ENCODE results near the gene C2CD2.

Gene C2CD2

DNA sequence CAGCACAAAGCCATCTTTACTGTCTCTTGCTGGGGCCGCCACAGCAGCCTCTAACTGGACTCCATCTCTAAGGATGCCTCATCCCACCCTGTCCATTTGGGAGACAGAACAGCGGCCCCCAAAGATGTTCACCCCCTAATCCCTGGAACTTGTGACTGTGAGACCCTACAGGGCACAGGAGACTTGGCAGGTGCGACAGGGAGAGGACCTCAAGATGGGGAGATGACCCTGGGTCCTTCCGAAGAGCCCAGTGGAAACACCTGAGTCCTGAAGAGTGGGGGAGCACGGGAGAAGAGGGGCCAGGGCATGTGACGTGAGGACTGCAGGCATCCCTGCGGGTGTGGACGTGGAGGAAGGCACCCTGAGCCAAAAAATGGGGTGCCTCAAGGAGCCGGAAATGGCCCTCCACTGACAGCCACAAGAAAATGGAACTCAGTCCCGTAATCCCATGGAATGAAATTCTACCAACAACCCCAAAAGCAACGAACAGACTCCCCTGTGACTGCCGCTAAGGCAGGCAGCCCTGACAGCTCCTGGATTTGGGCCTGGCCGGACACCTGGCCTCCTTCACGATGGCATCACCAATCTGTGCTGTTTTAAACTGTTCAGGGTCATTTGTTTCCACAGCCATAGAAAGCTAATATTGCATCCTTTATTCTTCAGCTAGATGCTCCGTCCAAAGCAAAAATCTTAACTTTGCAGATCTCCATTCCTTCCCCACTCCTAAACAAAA is 34.0 kb downstream of the C2CD2 start:
- no peak overlapping the region for H3K4me3 ChIP-seq (ENCODE audit: low read length)
- no peak for DNase-seq (ENCODE audit: low read depth, low spot score)

DNA sequence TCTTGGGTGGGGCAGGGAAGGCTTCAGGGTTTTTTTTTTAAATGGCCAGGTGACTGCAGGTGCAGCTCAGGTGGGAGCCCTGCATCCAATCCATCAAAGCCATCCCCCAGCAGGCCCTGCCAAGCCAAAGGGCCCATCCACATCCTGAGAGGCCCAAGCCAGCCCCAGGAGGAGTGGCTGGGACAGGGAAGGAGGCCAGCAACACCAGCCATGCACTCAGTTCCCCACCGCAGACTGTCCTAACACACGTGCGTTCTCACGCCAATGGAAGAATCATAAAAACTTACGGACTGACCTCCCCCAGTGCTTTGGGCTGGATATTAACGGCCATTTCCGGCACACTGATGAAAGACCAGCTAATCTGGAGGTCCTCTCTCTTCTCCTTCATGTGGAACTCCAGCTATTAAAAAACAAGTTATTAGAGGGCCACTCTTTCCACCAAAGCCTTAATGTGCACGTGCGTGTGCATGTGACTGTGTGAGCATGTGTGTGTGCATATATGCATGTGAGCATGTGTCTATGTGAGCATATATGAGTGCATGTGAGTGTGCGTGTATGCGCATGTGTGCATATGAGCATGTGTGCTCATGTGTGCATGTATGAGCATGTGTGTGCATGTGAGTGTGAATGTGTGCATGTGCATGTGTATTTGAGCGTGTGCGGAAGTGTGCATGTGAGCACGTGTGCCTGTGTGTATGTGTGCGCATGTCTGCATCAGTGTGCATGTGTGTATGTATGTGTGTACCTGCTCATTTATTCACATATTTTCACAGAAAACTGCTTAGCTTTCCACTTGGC is 35.1 kb downstream of the C2CD2 start:
- no peak overlapping the region for H3K4me3 ChIP-seq (ENCODE audit: low read length)
- no peak for DNase-seq (ENCODE audit: low read depth, low spot score)

DNA sequence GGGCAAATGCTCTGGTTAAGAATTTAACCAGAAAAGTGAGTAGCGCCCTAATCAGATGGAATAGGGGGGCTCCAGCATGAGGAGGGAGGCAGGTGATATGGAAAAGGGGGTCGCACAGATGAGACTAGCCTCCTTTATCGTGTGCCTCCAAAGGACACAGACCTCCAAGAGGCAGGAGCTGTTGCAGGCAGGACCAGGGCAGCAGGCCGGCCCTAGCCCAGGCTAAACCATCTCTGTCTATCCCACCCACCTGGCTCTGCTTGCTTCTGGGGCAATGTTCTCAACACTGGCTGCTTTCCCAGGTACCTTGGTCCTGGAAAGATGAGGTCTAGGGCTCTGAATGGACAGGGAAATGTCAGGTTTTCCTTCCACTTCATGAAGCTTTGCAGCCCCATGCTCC is 36.3 kb downstream of the C2CD2 start:
- no peak for DNase-seq (ENCODE audit: low read depth, low spot score)
- H3K4me3 ChIP-seq (ENCODE audit: low read length) = no peak overlapping the region

DNA sequence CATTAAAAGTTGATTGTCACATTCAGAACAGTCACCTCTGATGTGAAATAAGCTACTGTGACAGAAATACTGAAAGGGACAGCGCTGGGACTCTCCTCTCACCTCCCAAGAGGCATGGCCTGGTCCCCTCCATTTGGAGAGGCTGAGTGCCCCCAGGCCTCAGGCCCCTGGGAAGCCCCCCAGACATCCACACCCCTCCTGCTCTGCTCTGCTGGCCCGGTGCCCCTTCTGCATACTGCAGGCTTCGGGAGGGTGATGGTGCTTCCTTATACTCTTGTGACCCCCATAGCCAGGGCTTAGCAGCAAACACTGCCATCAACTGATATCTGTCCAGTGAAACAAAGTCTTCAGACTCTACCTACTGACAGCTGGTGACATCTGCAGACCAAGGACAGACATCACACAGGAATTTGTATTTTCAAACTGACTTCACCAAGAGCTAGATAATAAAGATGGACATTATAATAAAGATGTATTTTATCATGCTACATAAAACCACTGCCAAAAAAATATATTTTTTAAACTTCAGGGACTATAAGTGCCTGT is 36.9 kb downstream of the C2CD2 start:
- DNase-seq (ENCODE audit: low read depth, low spot score) = no peak
- H3K4me3 ChIP-seq (ENCODE audit: low read length) = no peak overlapping the region

DNA sequence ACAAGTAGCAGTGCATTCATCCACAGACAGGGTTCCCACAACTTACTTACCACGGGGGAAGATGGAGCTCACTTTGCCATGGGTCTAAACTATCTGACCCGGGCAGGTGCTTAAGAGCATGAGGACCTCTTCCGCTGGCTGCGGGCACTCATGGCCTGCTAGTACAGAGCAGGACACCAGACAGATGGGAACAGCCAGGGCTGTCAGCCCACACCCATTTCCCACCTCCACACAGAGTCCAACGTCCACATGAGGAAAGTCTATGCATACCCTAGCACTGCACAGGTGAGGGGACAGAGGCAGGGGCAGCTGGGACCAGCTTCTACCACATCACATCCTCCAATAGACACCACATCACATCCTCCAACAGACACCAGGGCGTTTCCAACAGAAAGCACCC is 38.9 kb downstream of the C2CD2 start:
- no peak overlapping the region for H3K4me3 ChIP-seq (ENCODE audit: low read length)
- DNase-seq (ENCODE audit: low read depth, low spot score) = no peak

DNA sequence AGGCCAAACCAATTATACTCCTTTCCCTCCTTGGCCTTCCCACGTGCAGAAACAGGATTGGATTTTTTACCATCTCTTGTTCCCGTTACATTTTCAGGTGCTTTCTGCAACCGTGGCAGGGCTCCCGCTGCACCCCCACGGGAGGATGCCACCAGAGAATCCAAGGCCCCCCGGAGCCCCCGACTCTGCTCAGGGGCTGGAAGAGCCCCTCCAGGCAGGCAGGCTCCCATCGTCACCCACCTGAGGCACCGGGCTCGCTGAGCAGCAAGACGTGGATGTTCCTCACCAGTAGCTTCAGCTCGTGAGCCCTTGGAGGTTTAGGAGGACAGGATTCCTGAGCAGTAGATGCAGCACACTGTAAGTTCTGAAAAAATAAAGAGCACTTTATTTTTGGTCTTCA is 39.5 kb downstream of the C2CD2 start:
- DNase-seq (ENCODE audit: low read depth, low spot score) = no peak
- no peak overlapping the region for H3K4me3 ChIP-seq (ENCODE audit: low read length)

DNA sequence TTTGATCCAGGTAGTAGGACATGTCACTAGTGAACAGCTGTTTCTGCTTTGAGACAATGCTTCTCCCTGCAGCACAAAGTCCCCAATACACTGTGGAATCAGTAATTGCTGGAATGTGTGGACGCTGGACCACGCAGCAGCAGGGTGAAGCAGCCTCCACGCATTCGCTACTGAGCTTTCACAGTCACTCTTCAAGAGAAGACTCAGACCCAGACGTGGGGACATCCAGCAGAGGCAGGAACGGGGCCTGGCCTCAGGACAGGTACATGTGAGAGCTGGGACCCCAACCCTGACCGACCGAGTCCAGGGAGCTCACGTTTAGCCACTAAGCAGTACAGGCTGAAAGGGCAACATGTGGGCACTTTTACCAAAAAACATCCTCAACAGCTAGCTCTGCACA is 40.6 kb downstream of the C2CD2 start:
- DNase-seq (ENCODE audit: low read depth, low spot score) = no peak
- no peak overlapping the region for H3K4me3 ChIP-seq (ENCODE audit: low read length)

DNA sequence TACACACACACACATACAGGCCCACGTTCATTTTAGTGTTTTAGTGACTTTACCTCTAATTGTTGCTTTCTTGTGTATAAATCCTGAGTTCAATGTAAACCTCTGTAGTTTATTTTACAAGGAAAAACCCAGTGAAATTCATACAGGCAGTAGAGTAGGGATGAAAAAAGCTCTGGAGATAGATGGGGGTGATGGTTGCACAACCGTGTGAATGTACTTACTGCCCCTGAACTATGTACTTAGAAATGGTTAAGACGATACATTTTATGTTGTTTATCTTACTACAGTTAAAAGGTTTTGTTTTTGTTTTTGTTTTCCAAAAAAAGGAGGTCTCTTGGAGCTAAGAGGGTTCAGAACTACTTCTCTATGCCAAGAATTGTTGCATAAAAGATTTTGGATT is 45.0 kb downstream of the C2CD2 start:
- H3K4me3 ChIP-seq (ENCODE audit: low read length) = no peak overlapping the region
- DNase-seq (ENCODE audit: low read depth, low spot score) = no peak

DNA sequence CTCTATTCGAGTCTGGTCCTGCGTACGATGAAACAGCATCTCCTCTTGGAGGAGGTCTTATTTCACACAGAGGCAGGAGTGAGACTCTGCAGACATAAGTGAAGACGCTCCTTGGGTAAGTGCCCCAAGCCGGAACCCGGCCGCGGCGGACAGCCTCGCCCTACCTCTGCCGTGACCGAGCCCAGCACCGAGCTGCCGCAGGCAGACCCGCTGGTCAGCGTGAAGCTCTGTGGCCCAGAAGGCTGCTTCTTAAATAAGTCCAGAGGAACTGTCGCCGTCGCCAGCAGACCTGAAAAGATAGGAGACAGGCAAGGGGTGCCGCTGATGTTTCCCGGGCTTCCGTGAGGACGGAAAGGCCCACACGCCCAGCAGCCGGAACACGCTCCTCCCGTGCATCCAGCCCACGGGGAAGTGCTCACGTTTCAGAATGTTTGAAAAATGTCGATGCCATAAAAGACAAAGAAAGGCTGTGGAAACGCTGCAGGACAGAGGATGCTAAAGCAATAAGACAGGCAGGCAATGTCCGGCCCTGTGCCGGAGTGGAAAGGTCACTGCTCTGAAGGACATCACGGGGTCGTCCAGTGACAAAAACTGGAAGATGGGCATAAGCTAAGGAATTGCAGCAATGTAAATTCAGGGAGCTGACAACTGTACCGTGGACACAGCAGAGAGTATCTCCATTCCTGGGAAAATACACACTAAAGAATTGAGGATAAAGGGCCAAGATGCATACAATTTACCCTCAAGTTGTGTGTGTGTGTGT is 46.1 kb downstream of the C2CD2 start:
- H3K4me3 ChIP-seq (ENCODE audit: low read length) = no peak overlapping the region
- DNase-seq (ENCODE audit: low read depth, low spot score) = no peak

DNA sequence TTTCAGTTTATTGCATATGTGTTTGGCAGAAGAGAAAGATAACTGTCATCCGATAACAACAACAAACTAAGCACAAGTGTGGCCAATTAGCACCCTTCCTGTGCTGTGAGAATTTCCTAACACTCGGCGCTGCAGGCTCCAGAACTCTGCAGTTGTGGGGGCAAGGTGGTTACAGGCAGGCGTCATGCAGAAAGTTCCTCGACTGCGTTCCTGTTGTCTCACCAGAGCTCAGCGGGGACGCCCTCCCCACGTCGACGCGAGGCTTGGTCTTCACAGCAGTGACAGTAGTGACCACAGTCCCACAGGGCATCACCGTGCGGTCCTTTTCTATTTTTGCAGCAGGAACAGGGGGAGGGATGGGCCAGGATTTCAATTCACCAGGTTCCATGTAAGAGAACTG is 47.0 kb downstream of the C2CD2 start:
- no peak overlapping the region for H3K4me3 ChIP-seq (ENCODE audit: low read length)
- DNase-seq (ENCODE audit: low read depth, low spot score) = no peak

DNA sequence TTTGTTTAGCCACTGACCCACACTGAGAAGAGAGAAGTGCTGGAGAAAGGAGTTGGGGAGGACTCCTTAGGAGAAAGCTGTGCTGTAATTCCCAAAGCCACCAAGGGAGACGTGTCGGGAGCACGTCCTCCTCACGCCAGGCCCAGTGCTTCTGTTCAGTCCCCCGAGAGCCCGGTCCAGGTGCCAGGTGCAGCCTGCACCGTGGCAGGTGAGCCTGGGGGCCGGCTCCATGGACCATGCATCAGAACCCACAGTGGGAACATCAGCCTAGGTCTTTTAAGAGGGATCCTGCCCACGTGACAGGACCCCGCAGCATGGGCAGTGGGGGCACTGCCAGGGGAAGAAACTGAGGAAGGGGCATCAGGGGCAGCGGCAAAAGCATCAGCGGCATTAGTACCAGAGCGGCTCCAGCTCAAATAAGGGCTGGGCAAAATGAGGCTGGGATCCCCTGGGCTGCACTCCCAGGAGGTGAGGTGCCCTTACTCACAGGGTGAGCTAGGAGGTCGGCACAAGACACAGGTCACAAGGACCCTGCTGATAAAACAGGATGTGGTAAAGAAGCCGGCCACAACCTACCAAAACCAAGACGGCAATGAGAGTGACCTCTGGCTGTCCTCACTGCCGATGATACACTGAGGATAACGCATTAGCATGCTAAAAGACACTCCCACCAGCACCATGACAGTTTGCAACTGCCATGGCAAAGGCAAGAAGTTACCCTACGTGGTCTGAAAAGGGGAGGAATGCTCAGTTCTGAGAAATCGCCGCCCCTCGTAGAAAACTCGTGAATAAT is 50.1 kb downstream of the C2CD2 start:
- H3K4me3 ChIP-seq (ENCODE audit: low read length) = no peak overlapping the region
- DNase-seq (ENCODE audit: low read depth, low spot score) = no peak

DNA sequence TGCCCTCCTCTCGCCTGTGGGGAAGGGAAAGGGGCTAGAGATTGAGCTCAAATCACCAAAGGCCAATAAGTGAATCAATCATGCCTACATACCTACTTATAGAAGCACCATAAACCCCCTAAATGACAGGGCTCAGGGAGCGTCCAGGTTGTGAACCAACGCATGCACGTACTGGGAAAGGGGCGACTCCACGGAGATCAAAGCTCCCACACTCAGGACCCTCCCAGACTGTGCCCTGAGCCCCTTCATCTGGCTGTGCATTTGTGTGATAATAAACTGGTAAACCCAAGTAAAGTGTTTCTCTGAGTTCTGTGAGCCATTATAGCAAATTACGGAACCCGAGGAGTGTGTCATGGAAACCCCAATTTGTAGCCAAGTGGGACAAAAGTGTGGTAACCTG is 50.9 kb downstream of the C2CD2 start:
- DNase-seq (ENCODE audit: low read depth, low spot score) = no peak
- no peak overlapping the region for H3K4me3 ChIP-seq (ENCODE audit: low read length)

DNA sequence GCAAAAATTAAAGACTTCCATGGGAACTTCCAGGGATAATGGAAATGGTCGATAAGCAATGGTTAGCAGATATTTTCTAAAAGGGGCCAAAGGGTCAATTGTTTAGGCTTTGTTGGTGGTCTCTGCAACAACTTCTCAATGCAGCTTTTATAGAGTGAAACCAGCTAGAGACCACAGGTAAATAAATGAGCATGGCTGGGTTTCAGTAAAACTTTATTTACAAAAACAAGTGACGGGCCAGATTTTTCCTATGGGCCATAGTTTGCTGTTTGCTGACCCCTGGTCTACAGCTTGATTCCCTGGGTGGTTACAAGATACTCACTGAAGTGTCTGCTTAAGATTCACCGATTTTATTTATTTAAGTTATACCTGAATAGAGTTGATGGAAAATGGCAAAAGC is 52.0 kb downstream of the C2CD2 start:
- no peak for DNase-seq (ENCODE audit: low read depth, low spot score)
- H3K4me3 ChIP-seq (ENCODE audit: low read length) = no peak overlapping the region

DNA sequence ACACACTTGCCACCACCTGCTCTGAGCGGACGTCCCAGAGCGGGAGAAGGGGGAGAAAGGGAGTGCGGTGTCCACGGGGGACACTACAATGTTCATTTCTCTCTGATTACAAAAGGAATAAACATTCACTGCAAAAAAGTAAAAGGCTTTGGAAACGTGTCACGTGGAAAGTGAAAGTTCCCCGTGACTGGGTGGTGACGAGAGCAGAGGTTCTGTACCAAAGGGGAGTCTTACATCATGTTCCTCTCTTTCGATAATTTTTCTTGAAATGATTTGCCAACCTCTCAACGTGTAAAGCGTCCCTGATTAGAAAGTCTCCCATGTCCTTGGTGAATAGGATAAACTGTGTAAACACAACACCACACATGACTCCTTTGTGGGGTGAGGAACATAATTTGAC is 52.7 kb downstream of the C2CD2 start:
- DNase-seq (ENCODE audit: low read depth, low spot score) = no peak
- H3K4me3 ChIP-seq (ENCODE audit: low read length) = no peak overlapping the region

DNA sequence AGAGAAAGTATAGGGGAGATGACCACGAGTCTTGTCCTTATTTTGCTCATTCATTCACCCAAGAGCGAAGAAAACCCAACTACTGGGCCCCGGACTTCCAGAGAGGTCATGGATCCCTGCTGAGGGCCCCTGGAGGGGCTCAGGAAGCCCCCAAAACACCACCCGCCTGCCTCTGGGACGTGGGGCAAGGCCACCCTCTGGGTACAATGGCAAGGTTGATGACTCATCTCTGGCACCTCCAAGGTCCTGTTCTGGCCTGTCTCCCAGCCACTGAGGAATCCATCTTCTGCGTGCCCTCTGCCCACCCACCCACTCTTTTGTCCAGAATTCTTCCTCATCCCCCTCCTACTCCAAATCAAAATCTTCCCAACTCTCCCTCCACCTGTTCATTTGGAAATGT is 53.4 kb downstream of the C2CD2 start:
- DNase-seq (ENCODE audit: low read depth, low spot score) = no peak
- H3K4me3 ChIP-seq (ENCODE audit: low read length) = no peak overlapping the region

DNA sequence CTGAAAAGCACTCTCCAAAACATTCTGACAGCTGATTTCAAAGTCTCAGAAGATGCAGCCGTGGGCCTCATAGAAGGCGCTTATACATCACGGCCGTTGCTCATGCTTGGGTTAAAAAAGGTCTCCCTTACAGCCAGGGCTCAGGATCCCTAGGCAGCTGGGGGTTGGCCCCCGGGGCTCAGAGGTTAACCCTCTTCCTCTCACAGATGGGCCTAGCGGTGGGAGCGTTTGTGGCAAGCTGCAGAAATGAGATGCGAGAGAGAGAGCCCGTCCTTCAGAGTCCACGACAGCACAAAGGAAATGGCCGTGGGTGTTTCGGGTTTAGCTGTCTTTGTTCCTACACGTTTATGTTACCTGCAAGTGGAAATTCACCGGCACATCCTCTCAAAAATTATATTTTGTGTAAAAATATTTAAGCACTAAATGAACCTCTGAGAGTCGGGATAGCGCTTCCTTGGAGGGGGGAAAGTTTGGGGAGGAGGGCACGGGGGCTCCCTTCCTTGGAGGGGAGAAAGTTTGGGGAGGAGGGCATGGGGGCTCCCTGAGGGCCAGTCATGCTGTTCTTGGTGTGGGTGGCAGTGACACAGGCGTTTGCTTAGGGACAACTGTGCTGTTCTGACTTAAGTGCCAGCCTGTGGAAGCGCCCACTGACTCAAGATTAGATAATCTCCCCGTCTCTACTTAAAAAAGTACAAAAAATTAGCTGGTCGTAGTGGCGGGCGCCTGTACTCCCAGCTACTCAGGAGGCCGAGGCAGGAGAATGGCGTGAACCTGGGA is 54.2 kb downstream of the C2CD2 start:
- DNase-seq (ENCODE audit: low read depth, low spot score) = peak; percentile 90
- H3K4me3 ChIP-seq (ENCODE audit: low read length) = peak overlapping the region; percentile 28

DNA sequence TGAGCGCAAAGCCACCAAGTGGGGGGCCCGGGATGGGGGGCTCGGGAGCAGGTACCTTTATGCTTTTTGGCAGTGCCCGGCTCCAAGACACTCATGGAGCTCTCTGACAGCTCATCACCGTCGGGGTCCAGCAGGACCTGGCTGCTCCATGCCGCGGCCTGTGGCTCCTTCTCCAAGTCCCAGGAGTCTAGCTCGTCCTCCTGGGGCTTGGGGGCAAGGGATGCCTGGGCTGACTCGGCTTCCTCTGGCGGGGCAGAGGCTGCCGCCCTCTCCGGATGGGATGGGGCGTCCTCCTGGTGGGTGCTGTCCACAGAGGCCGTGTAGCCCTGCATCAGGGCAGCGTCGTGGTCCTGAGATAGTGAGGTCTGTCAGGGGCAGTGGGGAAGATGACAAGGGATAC is 54.8 kb downstream of the C2CD2 start:
- no peak for DNase-seq (ENCODE audit: low read depth, low spot score)
- H3K4me3 ChIP-seq (ENCODE audit: low read length) = peak overlapping the region; percentile 28

DNA sequence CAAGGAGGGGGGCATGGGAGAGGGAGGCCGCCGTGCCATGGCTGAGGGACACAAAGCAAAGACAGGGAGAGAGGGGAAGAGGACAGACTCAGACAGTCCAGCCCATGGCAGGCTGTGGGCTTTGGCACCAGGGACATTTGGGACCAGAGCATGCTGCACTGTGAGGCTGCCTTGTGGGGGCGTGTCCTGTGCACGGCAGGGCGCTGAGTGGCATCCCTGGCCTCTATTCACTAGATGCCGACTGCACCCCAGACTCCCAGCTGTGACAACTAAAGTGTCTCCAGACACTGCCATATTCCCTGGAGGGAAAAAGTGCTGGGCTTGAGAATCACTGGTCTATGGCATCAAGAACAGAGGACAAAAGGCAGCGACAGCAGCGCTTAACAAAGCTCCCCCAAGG is 56.1 kb downstream of the C2CD2 start:
- H3K4me3 ChIP-seq (ENCODE audit: low read length) = no peak overlapping the region
- no peak for DNase-seq (ENCODE audit: low read depth, low spot score)
